Lung (tissue), 12 donors: ENCODE results near the gene THRB. TPM values are rescaled to one million over a fixed set of nuclear protein-coding genes. Genes with fewer than 3 reads are reported as not detected.

Source experiments
- ATAC-seq: fragments of 200-7000 bp; cut with Tn5 transposase; one replicate; pipeline ENCODE4 v1.9.1; 2020; ENCODE audit warnings: moderate number of reproducible peaks; ENCODE audit not compliant: insufficient read depth, low FRiP score
- DNase-seq, 3 donors: peaks; one replicate each; pipeline ENCODE4 v3.0.0-alpha.2; 2013 to 2017
- H3K27ac ChIP-seq, 2 donors: one replicate each; pipeline ENCODE4 v1.5.1; 2013; ENCODE audit warnings: mild to moderate bottlenecking in 2 of 2, moderate library complexity in 2 of 2, control low read depth in 1 of 2, inconsistent platforms in 1 of 2, low read depth in 1 of 2, low read length in 1 of 2
- H3K27me3 ChIP-seq, 3 donors: one replicate each; pipeline ENCODE4 v1.5.1; 2013; ENCODE audit warnings: low read length in 2 of 3; ENCODE audit not compliant: control insufficient read depth in 3 of 3, insufficient read depth in 3 of 3
- H3K36me3 ChIP-seq, 4 donors: one replicate each; pipeline ENCODE4 v1.5.1; 2013; ENCODE audit warnings: low read length in 4 of 4, mild to moderate bottlenecking in 1 of 4, moderate library complexity in 1 of 4; ENCODE audit not compliant: control insufficient read depth in 4 of 4, insufficient read depth in 4 of 4
- H3K4me1 ChIP-seq, 5 donors: one replicate each; pipeline ENCODE4 v1.5.1; 2013; ENCODE audit warnings: low read length in 5 of 5, mild to moderate bottlenecking in 2 of 5, moderate library complexity in 1 of 5; ENCODE audit not compliant: control insufficient read depth in 5 of 5, insufficient read depth in 5 of 5
- H3K4me3 ChIP-seq: one replicate; pipeline ENCODE4 v1.5.1; 2013; ENCODE audit warnings: mild to moderate bottlenecking, control low read depth, moderate library complexity
- H3K9ac ChIP-seq, 2 donors: one replicate each; pipeline ENCODE4 v1.5.1; 2013; ENCODE audit warnings: low read length in 2 of 2, control low read depth in 1 of 2; ENCODE audit not compliant: insufficient read depth in 1 of 2
- H3K9me3 ChIP-seq, 4 donors: one replicate each; pipeline ENCODE4 v1.5.1; 2013; ENCODE audit warnings: low read length in 3 of 4, mild to moderate bottlenecking in 1 of 4, moderate library complexity in 1 of 4; ENCODE audit not compliant: control insufficient read depth in 4 of 4, insufficient read depth in 3 of 4
- WGBS, 2 donors: extraction: QIAGEN DNeasy Blood & Tissue Kit; methylation state at CpG; one replicate each; pipeline ENCODE4 v1.1.7; 2013; 5-methylcytosine and 5-hydroxymethylcytosine counted together
- polyA plus RNA-seq, 2 donors: library from polyadenylated mRNA; stranded (reverse); fragments of 200-250 nt; gene quantifications; one replicate each; pipeline ENCODE4 v1.2.1, GENCODE V29; 2013
- total RNA-seq, 2 donors: library from RNA; depleted of rRNA in 1 of 2; stranded (reverse); fragments of >200 nt in 1 of 2; gene quantifications; one replicate each; pipeline ENCODE4 v1.2.1, GENCODE V29; 2014 to 2021
- TF ChIP-seq, protein P1 (sequence below): IDR thresholded peaks from 2 replicates; pipeline ENCODE4 v1.5.1; 2012; ENCODE audit warnings: mild to moderate bottlenecking; ENCODE audit errors: control extremely low read depth, extremely low read depth
- donor health status: control.
- donor health status: control.
- donor health status: Bipolar disorder and iron deficiency.
- donor health status: healthy.
- donor health status: DM: yes; HTN: yes; CAD: no.

Gene THRB
- total and polyA plus RNA-seq, 4 donors: 2.1 to 23.5 (median 6.1) TPM

DNA sequence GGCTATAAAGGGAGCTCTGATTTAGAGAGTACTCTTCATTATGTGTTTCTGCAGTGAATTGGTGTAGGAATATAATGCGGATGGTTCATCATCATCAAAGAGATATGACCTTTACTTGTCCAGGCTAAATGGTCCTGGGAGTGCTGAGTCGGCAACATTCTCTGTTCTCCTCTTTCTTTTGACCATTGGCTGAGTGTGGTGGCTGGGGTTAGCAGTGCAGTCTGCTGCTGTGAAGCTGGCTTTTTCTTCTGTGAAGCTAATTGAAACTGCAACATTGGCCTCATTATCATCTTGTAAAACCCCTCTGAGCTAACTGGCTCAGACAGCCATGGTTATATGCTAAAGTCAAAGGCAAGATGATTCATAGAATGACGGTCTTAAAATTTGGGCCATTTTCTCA lies 83.8 kb downstream of the THRB start:
- Histone ChIP-seq H3K27ac (no peak overlapping the region), H3K4me1 (peaks cover 0 to 6% (median 0%) of the 10 kb centered on the region in 5 donors), H3K9ac (no peak overlapping the region), H3K9me3 (no peaks in the 10 kb centered on the region), H3K27me3 (no peaks in the 10 kb centered on the region), H3K4me3 (no peak overlapping the region), H3K36me3 (no peaks in the 10 kb centered on the region)
- DNase-seq (no peak), ATAC-seq (no peak)
- TF ChIP-seq, protein P1, sequence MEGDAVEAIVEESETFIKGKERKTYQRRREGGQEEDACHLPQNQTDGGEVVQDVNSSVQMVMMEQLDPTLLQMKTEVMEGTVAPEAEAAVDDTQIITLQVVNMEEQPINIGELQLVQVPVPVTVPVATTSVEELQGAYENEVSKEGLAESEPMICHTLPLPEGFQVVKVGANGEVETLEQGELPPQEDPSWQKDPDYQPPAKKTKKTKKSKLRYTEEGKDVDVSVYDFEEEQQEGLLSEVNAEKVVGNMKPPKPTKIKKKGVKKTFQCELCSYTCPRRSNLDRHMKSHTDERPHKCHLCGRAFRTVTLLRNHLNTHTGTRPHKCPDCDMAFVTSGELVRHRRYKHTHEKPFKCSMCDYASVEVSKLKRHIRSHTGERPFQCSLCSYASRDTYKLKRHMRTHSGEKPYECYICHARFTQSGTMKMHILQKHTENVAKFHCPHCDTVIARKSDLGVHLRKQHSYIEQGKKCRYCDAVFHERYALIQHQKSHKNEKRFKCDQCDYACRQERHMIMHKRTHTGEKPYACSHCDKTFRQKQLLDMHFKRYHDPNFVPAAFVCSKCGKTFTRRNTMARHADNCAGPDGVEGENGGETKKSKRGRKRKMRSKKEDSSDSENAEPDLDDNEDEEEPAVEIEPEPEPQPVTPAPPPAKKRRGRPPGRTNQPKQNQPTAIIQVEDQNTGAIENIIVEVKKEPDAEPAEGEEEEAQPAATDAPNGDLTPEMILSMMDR: no peak
- 90 to 96% methylated on average over 3 of the region's 3 CpGs for WGBS, 2 donors

DNA sequence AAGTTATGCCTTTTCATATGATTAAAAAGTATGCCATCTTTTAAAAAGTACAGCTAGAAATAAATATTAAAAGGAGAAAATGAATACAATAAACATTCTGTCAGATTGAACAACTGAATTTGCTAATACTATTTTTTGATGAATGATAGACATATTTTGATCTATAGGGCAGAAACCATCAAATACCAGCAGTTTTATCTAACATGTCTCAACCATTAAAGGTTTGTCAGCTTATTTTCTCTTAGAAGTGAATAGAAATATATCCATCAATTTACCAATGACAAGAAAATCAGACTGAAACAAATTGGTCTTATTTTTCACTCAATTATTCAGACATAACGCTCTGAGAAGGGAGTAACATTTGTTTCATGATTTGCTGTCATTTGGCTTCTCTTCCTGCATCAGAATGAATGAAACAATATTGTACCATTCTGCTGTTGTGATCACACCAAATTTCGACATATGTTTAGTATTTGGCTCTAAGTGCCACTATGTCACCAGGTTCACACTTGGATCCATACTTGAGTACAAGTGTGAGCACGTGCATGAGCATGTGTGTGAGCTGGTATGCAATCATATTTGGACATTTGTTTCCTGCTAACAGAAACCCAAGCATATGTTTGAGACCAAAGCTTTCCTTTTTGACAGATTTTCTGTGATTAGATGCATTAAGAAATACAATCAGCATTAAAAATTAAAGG lies 86.5 kb downstream of the THRB start:
- H3K36me3 ChIP-seq: no peaks in the 10 kb centered on the region
- H3K9ac ChIP-seq: no peak overlapping the region
- DNase-seq (no peak), ATAC-seq (no peak)
- H3K9me3 ChIP-seq: no peaks in the 10 kb centered on the region
- TF ChIP-seq, protein P1: no peak
- H3K4me1 ChIP-seq: peaks cover 0 to 4% (median 0%) of the 10 kb centered on the region in 5 donors
- no peak overlapping the region for H3K4me3 ChIP-seq
- whole genome bisulfite sequencing, 2 donors: 46 to 52% methylated on average over 3 of the region's 3 CpGs
- H3K27ac ChIP-seq: no peak overlapping the region
- no peaks in the 10 kb centered on the region for H3K27me3 ChIP-seq

DNA sequence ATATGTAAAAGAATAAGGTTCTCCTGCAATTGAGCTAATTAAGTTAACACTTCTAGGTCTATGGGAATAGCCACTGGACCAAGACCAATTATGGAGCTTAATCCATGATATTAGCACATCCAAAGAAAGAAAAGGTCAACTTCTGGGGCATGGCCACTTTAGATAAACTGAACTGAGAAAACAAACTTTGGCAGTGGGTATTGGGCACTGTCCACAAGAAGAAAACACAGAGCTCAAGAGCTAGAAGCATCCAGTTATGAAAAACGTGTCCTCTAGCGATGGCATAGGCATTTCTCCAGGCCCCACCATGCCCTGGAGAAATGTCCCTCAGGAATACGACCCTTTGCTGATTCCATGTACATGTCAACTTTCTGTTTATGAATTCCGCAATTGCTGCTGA lies 87.8 kb downstream of the THRB start:
- no peak overlapping the region for H3K9ac ChIP-seq
- H3K27ac ChIP-seq: no peak overlapping the region
- peaks cover 0 to 4% (median 0%) of the 10 kb centered on the region in 5 donors for H3K4me1 ChIP-seq
- TF ChIP-seq, protein P1: no peak
- H3K27me3 ChIP-seq: no peaks in the 10 kb centered on the region
- H3K9me3 ChIP-seq: no peaks in the 10 kb centered on the region
- no peak for ATAC-seq
- DNase-seq: no peak
- no peak overlapping the region for H3K4me3 ChIP-seq
- no peaks in the 10 kb centered on the region for H3K36me3 ChIP-seq
- WGBS, 2 donors: 90 to 93% methylated on average over 4 of the region's 4 CpGs

DNA sequence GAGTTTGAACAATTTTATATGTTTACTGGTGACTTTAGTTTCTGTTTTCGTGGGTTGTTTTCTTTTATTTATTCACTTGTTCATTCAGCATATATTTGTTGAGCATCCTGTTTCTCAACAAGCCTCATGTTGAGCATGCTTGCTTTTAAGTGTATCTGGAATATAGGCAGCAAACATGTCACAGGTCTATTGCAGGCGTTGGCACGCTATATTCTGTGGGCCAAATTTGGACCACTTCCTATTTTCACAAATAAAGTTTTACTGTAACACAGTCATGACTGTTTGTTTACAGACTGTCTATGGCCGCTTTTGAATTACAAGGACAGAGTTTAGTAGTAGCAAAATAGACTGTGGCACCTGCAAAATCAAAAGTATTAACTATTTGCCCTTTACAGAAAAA lies 89.6 kb downstream of the THRB start:
- Histone ChIP-seq H3K27ac (no peak overlapping the region), H3K4me1 (peaks cover 0 to 19% (median 5%) of the 10 kb centered on the region in 5 donors), H3K27me3 (no peaks in the 10 kb centered on the region), H3K9me3 (no peaks in the 10 kb centered on the region), H3K9ac (no peak overlapping the region), H3K36me3 (no peaks in the 10 kb centered on the region), H3K4me3 (no peak overlapping the region)
- ATAC-seq (no peak), DNase-seq (no peak)
- WGBS, 2 donors: 89% methylated on average over 4 of the region's 4 CpGs
- TF ChIP-seq, protein P1: no peak
